NCI-H748 treated with DMSO at 0.1 percent for 48 hours (cell line): ENCODE data around the gene METTL22.

Source experiments
- DNase-seq: peaks from one replicate; lab custom pipeline; 2025; lab: John Stamatoyannopoulos, UW

The METTL22 gene

GRCh38 chr16:8694795-8695728, 73.6 kb downstream of the METTL22 start:
- no peak for DNase-seq

GRCh38 chr16:8696880-8697279, 75.4 kb downstream of the METTL22 start:
- no peak for DNase-seq

DNA sequence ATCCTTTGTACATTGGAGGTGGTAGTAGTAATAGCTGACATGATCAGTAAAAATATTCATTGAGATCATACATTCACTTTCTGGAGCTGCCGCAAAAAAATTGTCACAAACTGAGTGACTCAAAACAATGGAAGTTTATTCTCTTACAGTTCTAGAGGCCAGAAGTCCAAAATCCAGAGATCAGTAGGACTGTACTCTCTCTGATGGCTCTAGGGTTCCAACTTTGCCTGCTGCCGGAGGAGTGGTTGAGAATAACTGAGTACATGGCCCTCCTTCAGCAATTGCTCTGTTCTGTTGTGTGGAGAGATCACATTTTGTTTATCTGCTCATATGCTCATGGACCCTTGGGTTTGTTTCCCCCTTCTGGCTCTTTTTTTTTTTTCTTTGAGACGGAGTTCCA, 76.5 kb downstream of the METTL22 start:
- no peak for DNase-seq
